HepG2 (cell line): ENCODE data around the gene C5orf34. TPM values are rescaled to one million over a fixed set of nuclear protein-coding genes. Genes with fewer than 3 reads are reported as not detected.

Source experiments
- FLYWCH1 ChIP-seq: sonication (generic); formaldehyde crosslinking; IDR thresholded peaks from 2 replicates; pipeline ENCODE4 v1.8.1; 2023; ENCODE audit warnings: mild to moderate bottlenecking, missing genetic modification reagents
- HNF4A ChIP-seq: sonication (generic); formaldehyde crosslinking; IDR thresholded peaks from 2 replicates; pipeline ENCODE4 v1.4.0; 2020; ENCODE audit warnings: missing genetic modification reagents
- IRX3 ChIP-seq: sonication (generic); formaldehyde crosslinking; IDR thresholded peaks from 2 replicates; pipeline ENCODE4 v1.8.1; 2023; ENCODE audit warnings: mild to moderate bottlenecking, low read depth, missing genetic modification reagents, borderline replicate concordance
- KLF11 ChIP-seq: IDR thresholded peaks from 2 replicates; pipeline ENCODE4 v1.6.1; 2016; ENCODE audit warnings: missing compliant biosample characterization
- PRMT3 ChIP-seq: sonication (generic); formaldehyde crosslinking; IDR thresholded peaks from 2 replicates; pipeline ENCODE4 v1.8.1; 2022; ENCODE audit warnings: low read depth, mild to moderate bottlenecking, moderate library complexity, missing genetic modification reagents, borderline replicate concordance
- RARG ChIP-seq: sonication (generic); formaldehyde crosslinking; IDR thresholded peaks from 2 replicates; pipeline ENCODE4 v1.4.0; 2020; ENCODE audit warnings: low read depth, mild to moderate bottlenecking, missing genetic modification reagents
- RFX5 ChIP-seq: IDR thresholded peaks from 2 replicates; pipeline ENCODE4 v1.6.1; 2011; ENCODE audit warnings: low read depth, low read length, improper control_type of control experiment
- YY1 ChIP-seq: IDR thresholded peaks from 2 replicates; pipeline ENCODE4 v1.6.1; 2011; ENCODE audit warnings: low read length, low read depth, moderate library complexity, mild to moderate bottlenecking; ENCODE audit not compliant: insufficient read depth, insufficient replicate concordance
- ZFYVE20 ChIP-seq: sonication (generic); formaldehyde crosslinking; IDR thresholded peaks from 2 replicates; pipeline ENCODE4 v1.8.0; 2023; ENCODE audit warnings: low read depth, mild to moderate bottlenecking, moderate library complexity, missing genetic modification reagents, borderline replicate concordance
- ZMAT5 ChIP-seq: sonication (generic); formaldehyde crosslinking; IDR thresholded peaks from 2 replicates; pipeline ENCODE4 v1.5.0; 2020; ENCODE audit warnings: mild to moderate bottlenecking, low read depth, missing genetic modification reagents, borderline replicate concordance
- ZNF224 ChIP-seq: sonication (generic); formaldehyde crosslinking; IDR thresholded peaks from 2 replicates; pipeline ENCODE4 v1.5.0; 2020; ENCODE audit warnings: mild to moderate bottlenecking, missing genetic modification reagents
- ZNF230 ChIP-seq: sonication (generic); formaldehyde crosslinking; IDR thresholded peaks from 2 replicates; pipeline ENCODE4 v1.4.0; 2020; ENCODE audit warnings: mild to moderate bottlenecking, missing genetic modification reagents
- ZNF251 ChIP-seq: sonication (generic); formaldehyde crosslinking; IDR thresholded peaks from 2 replicates; pipeline ENCODE4 v1.9.0; 2021; ENCODE audit warnings: mild to moderate bottlenecking, missing genetic modification reagents
- ZNF501 ChIP-seq: sonication (generic); formaldehyde crosslinking; IDR thresholded peaks from 2 replicates; pipeline ENCODE4 v1.5.1; 2020; ENCODE audit warnings: mild to moderate bottlenecking, moderate library complexity, missing genetic modification reagents
- ZNF543 ChIP-seq: sonication (generic); formaldehyde crosslinking; IDR thresholded peaks from 2 replicates; pipeline ENCODE4 v1.4.0; 2020; ENCODE audit warnings: mild to moderate bottlenecking, missing genetic modification reagents
- ZNF597 ChIP-seq: sonication (generic); formaldehyde crosslinking; IDR thresholded peaks from 2 replicates; pipeline ENCODE4 v1.5.0; 2020; ENCODE audit warnings: missing genetic modification reagents
- ZNF609 ChIP-seq: sonication (generic); formaldehyde crosslinking; IDR thresholded peaks from 2 replicates; pipeline ENCODE4 v1.4.0; 2020; ENCODE audit warnings: mild to moderate bottlenecking, missing genetic modification reagents, borderline replicate concordance
- ZNF615 ChIP-seq: sonication (generic); formaldehyde crosslinking; IDR thresholded peaks from 2 replicates; pipeline ENCODE4 v1.5.0; 2020; ENCODE audit warnings: mild to moderate bottlenecking, missing genetic modification reagents, borderline replicate concordance
- ZNF629 ChIP-seq: sonication (generic); formaldehyde crosslinking; conservative IDR thresholded peaks from 2 replicates; pipeline ENCODE4 v1.5.0; 2020; ENCODE audit warnings: missing genetic modification reagents
- ZNF740 ChIP-seq: sonication (generic); formaldehyde crosslinking; IDR thresholded peaks from 2 replicates; pipeline ENCODE4 v1.4.0; 2020; ENCODE audit warnings: missing genetic modification reagents
- polyA plus RNA-seq, 8 experiments: library from polyadenylated mRNA; depleted of rRNA in 3 of 8; stranded (reverse) in 7 of 8; unstranded in 1 of 8; fragments of >200 nt; fragmentation: Illumina TruSeq in 4 of 8; extraction: Trizol in 4 of 8; gene quantifications; 2 replicates each; pipeline versions ENCODE4 v1.2.1 to v1.2.3, GENCODE V29; 2011 to 2016; ENCODE audit warnings: low read depth in 4 of 8, missing spikeins in 1 of 8, mixed read lengths in 1 of 8; ENCODE audit not compliant: insufficient read depth in 1 of 8
- total RNA-seq, 5 experiments: library from RNA; depleted of rRNA; stranded (reverse); fragments of >200 nt; fragmentation: Illumina TruSeq; extraction: Trizol; gene quantifications; 2 replicates each; pipeline ENCODE4 v1.2.3, GENCODE V29; 2016; ENCODE audit warnings: low read depth in 1 of 5
- TF ChIP-seq, protein P1 (sequence below): sonication (generic); formaldehyde crosslinking; IDR thresholded peaks from 2 replicates; pipeline ENCODE4 v1.5.0; 2020; ENCODE audit warnings: missing genetic modification reagents

Gene C5orf34
- total and polyA plus RNA-seq, 2 of the 13 experiments (the other 11 are each of a cell fraction or from before 2014, with no cell fraction given) = 3.2 to 6.4 TPM

GRCh38 chr5:43483298-43484105, 31.4 kb downstream of the C5orf34 start, which contains the start of gene TMEM267 (continued):
- no peak for TF ChIP-seq ZNF609 (CRISPR knock-in tag)
- TF ChIP-seq ZNF629 (CRISPR knock-in tag) = no peak
- 0 out of 2 replicates have a peak, but pooled peaks have one; percentile 64 for TF ChIP-seq PRMT3 (CRISPR knock-in tag)
- no peak for TF ChIP-seq RARG (CRISPR knock-in tag)
- TF ChIP-seq ZMAT5 (CRISPR knock-in tag) = no peak
- TF ChIP-seq ZNF597 (CRISPR knock-in tag) = no peak
- no peak for TF ChIP-seq ZNF740 (CRISPR knock-in tag)
- TF ChIP-seq IRX3 (CRISPR knock-in tag) = peak; percentile 24; the same call in 1 of the 2 replicates
- no peak for TF ChIP-seq FLYWCH1
- TF ChIP-seq HNF4A (CRISPR knock-in tag) = no peak
- no peak for TF ChIP-seq ZNF251
- TF ChIP-seq ZNF501 (CRISPR knock-in tag) = peak; percentile 94
- TF ChIP-seq YY1 = peak; percentile 42
- no peak for TF ChIP-seq ZNF615
- no peak for TF ChIP-seq RFX5
- no peak; the same call in 1 of the 2 replicates for TF ChIP-seq KLF11 (CRISPR knock-in tag)
- TF ChIP-seq ZFYVE20 (CRISPR knock-in tag) = no peak
- TF ChIP-seq ZNF230 = no peak
- TF ChIP-seq, protein P1, sequence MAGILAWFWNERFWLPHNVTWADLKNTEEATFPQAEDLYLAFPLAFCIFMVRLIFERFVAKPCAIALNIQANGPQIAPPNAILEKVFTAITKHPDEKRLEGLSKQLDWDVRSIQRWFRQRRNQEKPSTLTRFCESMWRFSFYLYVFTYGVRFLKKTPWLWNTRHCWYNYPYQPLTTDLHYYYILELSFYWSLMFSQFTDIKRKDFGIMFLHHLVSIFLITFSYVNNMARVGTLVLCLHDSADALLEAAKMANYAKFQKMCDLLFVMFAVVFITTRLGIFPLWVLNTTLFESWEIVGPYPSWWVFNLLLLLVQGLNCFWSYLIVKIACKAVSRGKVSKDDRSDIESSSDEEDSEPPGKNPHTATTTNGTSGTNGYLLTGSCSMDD (CRISPR knock-in tag) = no peak
- no peak; the same call in 1 of the 2 replicates for TF ChIP-seq ZNF543 (CRISPR knock-in tag)
- TF ChIP-seq ZNF224 (CRISPR knock-in tag) = no peak
